CD14-positive monocyte (primary cell): ENCODE results near the gene AGAP1. TPM values are rescaled to one million over a fixed set of nuclear protein-coding genes. Genes with fewer than 3 reads are reported as not detected.
A peak's percentile ranks its signal among the peaks of the same experiment; 100 is the strongest.

Experiments
- DNase-seq, 3 donors: peaks; one replicate each; pipeline ENCODE4 v3.0.0-alpha.2; 2011 to 2022
- H2AFZ ChIP-seq: 2 replicates; pipeline ENCODE4 v1.6.0; 2012; ENCODE audit warnings: mild to moderate bottlenecking, low read depth, low read length, inconsistent platforms; ENCODE audit not compliant: insufficient read depth, poor library complexity, severe bottlenecking
- H3K27ac ChIP-seq, 2 donors: 1 replicate in 1 of 2; 2 replicates in 1 of 2; pipeline ENCODE4 v1.5.1; 2012 to 2013; ENCODE audit warnings: low read length in 2 of 2, control low read depth in 1 of 2, inconsistent platforms in 1 of 2, low read depth in 1 of 2, mild to moderate bottlenecking in 1 of 2
- H3K27me3 ChIP-seq, 2 donors: one replicate each; pipeline versions ENCODE4 v1.6.0 to v1.6.1; 2011 to 2013; ENCODE audit warnings: low read length in 2 of 2; ENCODE audit not compliant: control insufficient read depth in 2 of 2, insufficient read depth in 2 of 2
- H3K36me3 ChIP-seq, 2 donors: replicated peaks in 1 of 2; 1 replicate in 1 of 2; 2 replicates in 1 of 2; pipeline versions ENCODE4 v1.5.1 to v1.6.1; 2012 to 2013; ENCODE audit warnings: low read length in 2 of 2, control low read depth in 1 of 2, inconsistent platforms in 1 of 2, mild to moderate bottlenecking in 1 of 2; ENCODE audit not compliant: insufficient read depth in 2 of 2, control insufficient read depth in 1 of 2
- H3K4me1 ChIP-seq, 2 donors: 1 replicate in 1 of 2; 2 replicates in 1 of 2; pipeline versions ENCODE4 v1.5.1 to v1.6.1; 2012 to 2013; ENCODE audit warnings: low read length in 2 of 2, control low read depth in 1 of 2, inconsistent platforms in 1 of 2, mild to moderate bottlenecking in 1 of 2, moderate library complexity in 1 of 2; ENCODE audit not compliant: insufficient read depth in 2 of 2, control insufficient read depth in 1 of 2
- H3K4me2 ChIP-seq: replicated peaks from 2 replicates; pipeline ENCODE3; 2012; ENCODE audit warnings: low read length, moderate library complexity, mild to moderate bottlenecking; ENCODE audit not compliant: poor library complexity, severe bottlenecking; ENCODE audit errors: extremely low read depth
- H3K4me3 ChIP-seq, 3 experiments: fragments of 200-600 bp in 1 of 3; sonication (generic) in 1 of 3; replicated peaks in 1 of 3; 1 replicate in 2 of 3; 2 replicates in 1 of 3; pipeline ENCODE4 v1.5.1; 2011 to 2013; ENCODE audit warnings: low read length in 3 of 3, mild to moderate bottlenecking in 3 of 3, control low read depth in 2 of 3, low read depth in 2 of 3, inconsistent platforms in 1 of 3, moderate library complexity in 1 of 3
- H3K79me2 ChIP-seq: 2 replicates; pipeline ENCODE4 v1.6.0; 2012; ENCODE audit warnings: mild to moderate bottlenecking, control low read depth, inconsistent platforms, low read length, moderate library complexity; ENCODE audit not compliant: insufficient read depth
- H3K9ac ChIP-seq: 2 replicates; pipeline ENCODE4 v1.6.0; 2017; ENCODE audit warnings: low read length, mild to moderate bottlenecking; ENCODE audit not compliant: insufficient read depth, poor library complexity, severe bottlenecking
- H3K9me3 ChIP-seq, 2 donors: replicated peaks in 1 of 2; 1 replicate in 1 of 2; 2 replicates in 1 of 2; pipeline versions ENCODE4 v1.5.1 to v1.6.1; 2012 to 2013; ENCODE audit warnings: low read length in 2 of 2, control low read depth in 1 of 2; ENCODE audit not compliant: control insufficient read depth in 1 of 2, insufficient read depth in 1 of 2
- H4K20me1 ChIP-seq: 2 replicates; pipeline ENCODE4 v1.6.0; 2012; ENCODE audit warnings: mild to moderate bottlenecking, low read length, control low read depth, moderate library complexity; ENCODE audit not compliant: insufficient read depth
- H3K27ac Mint-ChIP-seq, 7 donors: one replicate each; pipeline ENCODE4 v1.8.0; 2020; ENCODE audit warnings: mild to moderate bottlenecking in 7 of 7, mixed read lengths in 7 of 7, moderate library complexity in 6 of 7, inconsistent platforms in 2 of 7
- H3K27me3 Mint-ChIP-seq, 3 donors: one replicate each; pipeline ENCODE4 v1.8.0; 2021 to 2022; ENCODE audit warnings: low read depth in 3 of 3, mild to moderate bottlenecking in 3 of 3, mixed read lengths in 3 of 3, moderate library complexity in 3 of 3, inconsistent platforms in 1 of 3
- H3K36me3 Mint-ChIP-seq, 2 donors: one replicate each; pipeline ENCODE4 v1.8.0; 2020; ENCODE audit warnings: mixed read lengths in 2 of 2, inconsistent platforms in 1 of 2, mild to moderate bottlenecking in 1 of 2
- H3K4me1 Mint-ChIP-seq: one replicate; pipeline ENCODE4 v1.8.0; 2020; ENCODE audit warnings: mild to moderate bottlenecking, mixed read lengths
- H3K4me3 Mint-ChIP-seq, 2 donors: one replicate each; pipeline ENCODE4 v1.8.0; 2020; ENCODE audit warnings: mild to moderate bottlenecking in 2 of 2, mixed read lengths in 2 of 2, moderate library complexity in 1 of 2
- H3K9me3 Mint-ChIP-seq, 7 donors: one replicate each; pipeline ENCODE4 v1.8.0; 2020 to 2022; ENCODE audit warnings: mixed read lengths in 7 of 7, mild to moderate bottlenecking in 6 of 7, moderate library complexity in 6 of 7, inconsistent platforms in 2 of 7
- CTCF ChIP-seq: fragments of 200-600 bp; IDR thresholded peaks from one replicate; pipeline ENCODE4 v1.8.0; 2022; ENCODE audit warnings: antibody characterized with exemption, mild to moderate bottlenecking
- whole genome bisulfite sequencing: methylation state at CpG from one replicate; pipeline ENCODE4 v1.1.5; 2013; ENCODE audit warnings: missing lambda C conversion rate; ENCODE audit not compliant: insufficient coverage; 5-methylcytosine and 5-hydroxymethylcytosine counted together
- intact Hi-C, 2 donors: fragments of 100-400 bp; cut with micrococcal nuclease; formaldehyde crosslinking; loops; one replicate each; pipeline versions ENCODE4 v1.15.0 to v1.15.1; 2023
- polyA plus RNA-seq, 3 donors: library from polyadenylated mRNA; depleted of rRNA in 1 of 3; unstranded in 2 of 3; stranded (reverse) in 1 of 3; fragments of 300-500 nt in 2 of 3; fragments of >200 nt in 1 of 3; fragmentation: Illumina TruSeq in 2 of 3; gene quantifications; 1 replicate in 2 of 3; 2 replicates in 1 of 3; pipeline ENCODE4 v1.2.3, GENCODE V29; 2012 to 2021
- small RNA-seq: library from RNA; depleted of rRNA; stranded (forward); fragments of <200 nt; gene quantifications from one replicate; pipeline ENCODE3, GENCODE V24; 2012; ENCODE audit warnings: low read depth; ENCODE audit not compliant: insufficient read length

Gene AGAP1
- polyA plus RNA-seq, 3 donors = 0.12 TPM; not detected in 2

DNA sequence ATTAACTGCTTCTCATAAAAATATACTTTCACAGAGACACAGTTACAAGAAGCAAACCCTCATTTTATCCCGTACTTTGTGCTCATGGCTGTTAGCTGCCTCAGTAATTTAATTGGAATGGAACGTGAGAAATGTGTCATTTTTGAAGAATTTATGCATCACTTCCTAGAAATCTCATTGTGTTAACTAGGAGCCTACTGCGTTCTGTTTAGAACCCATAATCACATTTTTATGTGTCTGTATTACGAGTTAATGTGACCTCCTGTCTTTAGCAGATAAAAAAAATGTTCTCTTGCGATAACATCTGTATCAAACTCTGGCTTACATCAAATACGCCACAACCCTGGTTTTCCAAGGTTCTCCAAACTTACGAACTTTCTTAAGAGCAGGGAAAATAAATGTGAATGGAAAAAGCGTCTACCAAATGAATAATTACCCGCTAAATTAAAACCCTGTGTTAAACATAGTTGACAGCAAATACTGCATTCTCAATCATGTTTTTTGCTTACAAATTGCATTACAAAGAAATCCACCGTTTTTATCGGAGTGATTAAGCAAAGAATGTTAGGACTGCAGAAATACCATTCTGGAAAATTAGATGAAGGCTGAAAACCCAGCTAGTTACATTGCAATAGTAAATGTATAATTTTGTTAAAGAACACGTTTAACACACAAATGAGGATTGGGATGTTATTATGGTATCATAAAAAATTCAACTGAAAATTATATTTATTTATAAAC, 686.4 kb downstream of the AGAP1 start:
- Histone ChIP-seq H3K9ac (no peak overlapping the region), H3K36me3 (no peaks in the 10 kb centered on the region), H3K4me2 (no peak overlapping the region), H3K4me3 (no peak overlapping the region), H3K79me2 (no peaks in the 10 kb centered on the region), H3K4me1 (no peaks in the 10 kb centered on the region), H2AFZ (no peak overlapping the region), H3K27me3 (peaks cover 60 to 71% of the 10 kb centered on the region in 2 donors), H3K27ac (no peak overlapping the region), H4K20me1 (no peaks in the 10 kb centered on the region), H3K9me3 (peaks cover 7 to 38% of the 10 kb centered on the region in 2 donors)
- peaks cover 0 to 1% of the 10 kb centered on the region in 2 donors for H3K36me3 Mint-ChIP-seq
- peaks cover 0 to 30% (median 13%) of the 10 kb centered on the region in 7 donors for H3K9me3 Mint-ChIP-seq
- intact Hi-C loops = no loop called here
- peaks cover 68 to 89% (median 70%) of the 10 kb centered on the region in 3 donors for H3K27me3 Mint-ChIP-seq
- WGBS = 40% methylated on average over 1 of the region's 12 CpGs
- no peak for DNase-seq
- no peaks in the 10 kb centered on the region for H3K4me1 Mint-ChIP-seq
- TF ChIP-seq CTCF = no peak
- H3K27ac Mint-ChIP-seq = no peak overlapping the region
- H3K4me3 Mint-ChIP-seq = peak overlapping the region in 1 of 2 donors; percentile 70

- no peaks in the 10 kb centered on the region for H4K20me1 ChIP-seq
- no peak overlapping the region for H3K4me2 ChIP-seq
- 100% methylated on average over 1 of the region's 9 CpGs for WGBS
- no peaks in the 10 kb centered on the region for H3K4me1 Mint-ChIP-seq
- H3K4me3 ChIP-seq = no peak overlapping the region
- peaks cover 53 to 64% of the 10 kb centered on the region in 2 donors for H3K27me3 ChIP-seq
- no peak overlapping the region for H3K27ac Mint-ChIP-seq
- peaks cover 0 to 30% (median 13%) of the 10 kb centered on the region in 7 donors for H3K9me3 Mint-ChIP-seq
- no peaks in the 10 kb centered on the region for H3K36me3 ChIP-seq
- H3K4me1 ChIP-seq = no peaks in the 10 kb centered on the region
- H3K36me3 Mint-ChIP-seq = peaks cover 0 to 1% of the 10 kb centered on the region in 2 donors
- no peak overlapping the region for H3K9ac ChIP-seq
- H3K79me2 ChIP-seq = no peaks in the 10 kb centered on the region
- peaks cover 61 to 82% (median 64%) of the 10 kb centered on the region in 3 donors for H3K27me3 Mint-ChIP-seq
- peak; percentile 69 for TF ChIP-seq CTCF
- H3K4me3 Mint-ChIP-seq = peak overlapping the region in 1 of 2 donors; percentile 82
- H3K9me3 ChIP-seq = peaks cover 7 to 31% of the 10 kb centered on the region in 2 donors
- H3K27ac ChIP-seq = no peak overlapping the region
- no peak for DNase-seq
- intact Hi-C loops = no loop called here
- no peak overlapping the region for H2AFZ ChIP-seq
Observed at GRCh38 chr2:236180831-236181453, 687.1 kb downstream of the AGAP1 start.

Small RNA genes lying within 50 kb of the gene (small RNA-seq; reads per million reads assigned to genes)
- gene RF00019 = not detected
- gene RN7SL204P = not detected
- not detected for gene RNU7-127P
- gene TMSB10P1 = not detected
